Measurements from ENCODE around the gene MEIS2.

Gene MEIS2

GRCh38 chr15:37072181-37072580 lies 28.2 kb downstream of the MEIS2 start:
- no peak for DNase-seq

- no peak for DNase-seq
These were observed 29.2 kb downstream of the MEIS2 start for GRCh38 chr15:37071134-37071533.

GRCh38 chr15:37070686-37071085 lies 29.7 kb downstream of the MEIS2 start:
- no peak for DNase-seq

- DNase-seq: no peak
These were observed 38.4 kb downstream of the MEIS2 start for GRCh38 chr15:37061996-37062395.

- no peak for DNase-seq
These were observed 41.3 kb downstream of the MEIS2 start for GRCh38 chr15:37059086-37059485.

- no peak for DNase-seq
These were observed 41.9 kb downstream of the MEIS2 start for GRCh38 chr15:37058316-37058985.

GRCh38 chr15:37057831-37058230 lies 42.5 kb downstream of the MEIS2 start:
- peak; percentile 36 for DNase-seq

GRCh38 chr15:37057256-37057655 lies 43.1 kb downstream of the MEIS2 start:
- DNase-seq: no peak

- DNase-seq: no peak
These were observed 43.9 kb downstream of the MEIS2 start for GRCh38 chr15:37056177-37057121.

- no peak for DNase-seq
These were observed 44.9 kb downstream of the MEIS2 start for GRCh38 chr15:37055481-37055880.

- DNase-seq: no peak
These were observed 46.0 kb downstream of the MEIS2 start for GRCh38 chr15:37054336-37054735.

- DNase-seq: no peak
These were observed 47.2 kb downstream of the MEIS2 start for GRCh38 chr15:37053166-37053565.

- no peak for DNase-seq
These were observed 50.0 kb downstream of the MEIS2 start for GRCh38 chr15:37050345-37050744.

GRCh38 chr15:37046876-37047614 lies 53.3 kb downstream of the MEIS2 start:
- DNase-seq: no peak

- peak; percentile 73 for DNase-seq
These were observed 54.2 kb downstream of the MEIS2 start for GRCh38 chr15:37045859-37046740.

- peak; percentile 44 for DNase-seq
These were observed 55.3 kb downstream of the MEIS2 start for GRCh38 chr15:37044915-37045648.

GRCh38 chr15:37041836-37042235 lies 58.5 kb downstream of the MEIS2 start:
- DNase-seq: no peak

- DNase-seq: no peak
These were observed 59.3 kb downstream of the MEIS2 start for GRCh38 chr15:37041042-37041441.

- DNase-seq: no peak
These were observed 60.1 kb downstream of the MEIS2 start for GRCh38 chr15:37040072-37040742.

- peak; percentile 83 for DNase-seq
These were observed 61.6 kb downstream of the MEIS2 start for GRCh38 chr15:37038716-37039106.

All from NCI-H146 (cell line).